ENCODE measurements around the gene LRPAP1.
A peak's percentile ranks its signal among the peaks of the same experiment; 100 is the strongest.
"Not testable (repeated sequence)": the region's sequence is repeated elsewhere in the genome, so short reads cannot be mapped to it uniquely, and the experiment has no call there.

Gene LRPAP1

DNA sequence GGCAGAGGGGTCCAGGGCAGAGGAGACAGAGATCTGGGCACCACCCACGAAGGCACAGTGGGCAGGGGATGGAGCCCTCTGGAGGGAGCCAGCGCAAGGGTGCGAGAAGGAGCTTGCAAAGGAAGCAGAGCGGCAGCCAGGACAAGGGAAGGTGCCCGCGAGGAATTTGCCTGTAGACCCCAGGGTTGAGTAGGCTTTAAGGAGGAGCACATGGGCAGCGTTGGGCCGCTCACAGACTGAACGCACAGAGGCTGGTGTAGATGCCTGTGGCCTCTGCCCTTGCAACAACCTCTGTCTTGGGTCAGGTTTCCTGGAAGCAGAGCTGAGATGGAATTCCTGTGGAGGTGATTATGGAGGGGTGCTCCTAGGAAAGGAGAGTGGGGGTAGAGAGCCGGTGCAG is 3.6 kb upstream of the LRPAP1 start:
- not testable (repeated sequence) for H3K4me1 ChIP-seq (ENCODE audit: insufficient read depth, low read length, poor library complexity, severe bottlenecking); H3K4me3 ChIP-seq (ENCODE audit: low read length, poor library complexity, severe bottlenecking); H3K4me2 ChIP-seq (ENCODE audit: low read depth, low read length, poor library complexity, severe bottlenecking)

GRCh38 chr4:3533423-3533820 is 1.2 kb upstream of the LRPAP1 start:
- peaks cover 26% of the 10 kb centered on the region for H3K4me1 ChIP-seq (ENCODE audit: insufficient read depth, low read length, poor library complexity, severe bottlenecking)

More for the DNA sequence above, 3.6 kb upstream of the LRPAP1 start:
- not testable (repeated sequence) for H3K9me2 ChIP-seq (replicated peaks; ENCODE audit: low read depth, low read length); H2AFZ ChIP-seq (ENCODE audit: low read length); H3K36me3 ChIP-seq (ENCODE audit: insufficient read depth, low read length); H3K9ac ChIP-seq (ENCODE audit: low read depth, low read length, poor library complexity, severe bottlenecking); H3K27me3 ChIP-seq (ENCODE audit: insufficient read depth, low read length, poor library complexity, severe bottlenecking); H3K9me3 ChIP-seq (ENCODE audit: insufficient read depth, low read depth, low read length); H3F3A ChIP-seq (ENCODE audit: low read depth)
- H4K20me1 ChIP-seq (ENCODE audit: insufficient read depth, low read length, poor library complexity, severe bottlenecking): peaks cover 13% of the 10 kb centered on the region
- peaks cover 14% of the 10 kb centered on the region for H3K79me2 ChIP-seq (ENCODE audit: insufficient read depth, low read length)

GRCh38 chr4:3532751-3533422 is 665 bp upstream of the LRPAP1 start:
- H3K4me3 ChIP-seq (ENCODE audit: low read length, poor library complexity, severe bottlenecking): peak overlapping the region; percentile 91
- TF ChIP-seq, protein P1, sequence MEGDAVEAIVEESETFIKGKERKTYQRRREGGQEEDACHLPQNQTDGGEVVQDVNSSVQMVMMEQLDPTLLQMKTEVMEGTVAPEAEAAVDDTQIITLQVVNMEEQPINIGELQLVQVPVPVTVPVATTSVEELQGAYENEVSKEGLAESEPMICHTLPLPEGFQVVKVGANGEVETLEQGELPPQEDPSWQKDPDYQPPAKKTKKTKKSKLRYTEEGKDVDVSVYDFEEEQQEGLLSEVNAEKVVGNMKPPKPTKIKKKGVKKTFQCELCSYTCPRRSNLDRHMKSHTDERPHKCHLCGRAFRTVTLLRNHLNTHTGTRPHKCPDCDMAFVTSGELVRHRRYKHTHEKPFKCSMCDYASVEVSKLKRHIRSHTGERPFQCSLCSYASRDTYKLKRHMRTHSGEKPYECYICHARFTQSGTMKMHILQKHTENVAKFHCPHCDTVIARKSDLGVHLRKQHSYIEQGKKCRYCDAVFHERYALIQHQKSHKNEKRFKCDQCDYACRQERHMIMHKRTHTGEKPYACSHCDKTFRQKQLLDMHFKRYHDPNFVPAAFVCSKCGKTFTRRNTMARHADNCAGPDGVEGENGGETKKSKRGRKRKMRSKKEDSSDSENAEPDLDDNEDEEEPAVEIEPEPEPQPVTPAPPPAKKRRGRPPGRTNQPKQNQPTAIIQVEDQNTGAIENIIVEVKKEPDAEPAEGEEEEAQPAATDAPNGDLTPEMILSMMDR (conservative IDR thresholded peaks at IDR 0.05; ENCODE audit: low read length): no peak
- TF ChIP-seq EZH2phosphoT487 (IDR thresholded peaks at IDR 0.05; ENCODE audit: borderline replicate concordance): no peak
- H4K20me1 ChIP-seq (ENCODE audit: insufficient read depth, low read length, poor library complexity, severe bottlenecking): peaks cover 37% of the 10 kb centered on the region
- H3F3A ChIP-seq (ENCODE audit: low read depth): no peaks in the 10 kb centered on the region
- H3K4me2 ChIP-seq (ENCODE audit: low read depth, low read length, poor library complexity, severe bottlenecking): no peak overlapping the region
- peaks cover 43% of the 10 kb centered on the region for H3K79me2 ChIP-seq (ENCODE audit: insufficient read depth, low read length)
- no peaks in the 10 kb centered on the region for H3K27me3 ChIP-seq (ENCODE audit: insufficient read depth, low read length, poor library complexity, severe bottlenecking)
- peaks cover 31% of the 10 kb centered on the region for H3K4me1 ChIP-seq (ENCODE audit: insufficient read depth, low read length, poor library complexity, severe bottlenecking)
- no peaks in the 10 kb centered on the region for H3K36me3 ChIP-seq (ENCODE audit: insufficient read depth, low read length)
- no peaks in the 10 kb centered on the region for H3K9me2 ChIP-seq (replicated peaks; ENCODE audit: low read depth, low read length)
- H2AFZ ChIP-seq (ENCODE audit: low read length): 0 out of 2 replicates have a peak overlapping the region, but pooled peaks have one; percentile 87
- H3K9ac ChIP-seq (ENCODE audit: low read depth, low read length, poor library complexity, severe bottlenecking): no peak overlapping the region
- H3K9me3 ChIP-seq (ENCODE audit: insufficient read depth, low read depth, low read length): no peaks in the 10 kb centered on the region

More at GRCh38 chr4:3533423-3533820, 1.2 kb upstream of the LRPAP1 start:
- H3F3A ChIP-seq (ENCODE audit: low read depth): no peaks in the 10 kb centered on the region
- no peak overlapping the region for H3K9ac ChIP-seq (ENCODE audit: low read depth, low read length, poor library complexity, severe bottlenecking)
- no peaks in the 10 kb centered on the region for H3K9me3 ChIP-seq (ENCODE audit: insufficient read depth, low read depth, low read length)
- H2AFZ ChIP-seq (ENCODE audit: low read length): no peak overlapping the region
- TF ChIP-seq, protein P1 (conservative IDR thresholded peaks at IDR 0.05; ENCODE audit: low read length): no peak
- no peak for TF ChIP-seq EZH2phosphoT487 (IDR thresholded peaks at IDR 0.05; ENCODE audit: borderline replicate concordance)
- peaks cover 38% of the 10 kb centered on the region for H3K79me2 ChIP-seq (ENCODE audit: insufficient read depth, low read length)
- no peaks in the 10 kb centered on the region for H3K36me3 ChIP-seq (ENCODE audit: insufficient read depth, low read length)
- H3K27me3 ChIP-seq (ENCODE audit: insufficient read depth, low read length, poor library complexity, severe bottlenecking): no peaks in the 10 kb centered on the region
- no peak overlapping the region for H3K4me2 ChIP-seq (ENCODE audit: low read depth, low read length, poor library complexity, severe bottlenecking)
- no peaks in the 10 kb centered on the region for H3K9me2 ChIP-seq (replicated peaks; ENCODE audit: low read depth, low read length)
- H3K4me3 ChIP-seq (ENCODE audit: low read length, poor library complexity, severe bottlenecking): no peak overlapping the region
- peaks cover 31% of the 10 kb centered on the region for H4K20me1 ChIP-seq (ENCODE audit: insufficient read depth, low read length, poor library complexity, severe bottlenecking)
